HG03575 (cell line): ENCODE data around the gene ABCA13.

ENCODE experiments used
- ATAC-seq: cut with Tn5 transposase; IDR thresholded peaks from one replicate; pipeline ENCODE4 v1.9.1; 2021; ENCODE audit not compliant: unreplicated experiment, insufficient number of reproducible peaks, low FRiP score; ENCODE audit errors: extremely low read depth

ABCA13 gene

DNA sequence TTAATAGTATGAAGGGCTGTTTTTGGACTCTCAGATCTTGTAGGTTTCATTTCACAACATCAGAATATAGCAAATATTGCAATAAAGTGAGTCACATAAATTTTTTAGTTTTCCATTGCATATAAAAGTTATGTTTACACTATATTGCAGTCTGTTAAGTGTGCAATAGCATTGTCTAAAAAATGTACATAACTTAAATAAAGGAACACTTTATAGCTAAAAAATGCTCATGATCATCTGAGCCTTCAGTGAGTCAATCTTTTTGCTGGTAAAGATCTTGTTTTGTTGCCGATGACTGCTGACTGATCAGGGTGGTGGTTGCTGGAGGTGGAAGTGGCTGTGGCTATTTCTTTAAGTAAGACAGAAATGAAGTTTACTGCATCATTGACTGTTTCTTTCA is 42.0 kb downstream of the ABCA13 start:
- no peak for ATAC-seq

DNA sequence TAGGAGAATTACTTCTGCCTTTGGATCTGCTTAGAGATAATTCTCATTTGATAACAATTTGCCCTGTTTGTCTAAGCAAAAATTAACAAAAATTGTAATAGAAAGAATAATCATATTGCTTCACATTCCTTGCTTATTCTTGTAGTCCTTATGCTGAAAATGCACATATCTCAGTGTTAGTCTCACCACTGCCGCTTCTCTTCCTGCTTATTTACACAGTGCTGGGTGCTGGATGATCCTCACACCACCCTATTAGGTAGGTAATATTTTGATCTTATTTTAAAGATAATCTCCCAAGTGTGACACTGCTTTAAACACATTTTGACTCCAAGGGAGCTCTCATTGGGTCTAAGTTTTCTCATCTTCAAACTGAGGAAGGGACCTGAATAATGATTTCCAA is 46.0 kb downstream of the ABCA13 start:
- ATAC-seq, result no peak

DNA sequence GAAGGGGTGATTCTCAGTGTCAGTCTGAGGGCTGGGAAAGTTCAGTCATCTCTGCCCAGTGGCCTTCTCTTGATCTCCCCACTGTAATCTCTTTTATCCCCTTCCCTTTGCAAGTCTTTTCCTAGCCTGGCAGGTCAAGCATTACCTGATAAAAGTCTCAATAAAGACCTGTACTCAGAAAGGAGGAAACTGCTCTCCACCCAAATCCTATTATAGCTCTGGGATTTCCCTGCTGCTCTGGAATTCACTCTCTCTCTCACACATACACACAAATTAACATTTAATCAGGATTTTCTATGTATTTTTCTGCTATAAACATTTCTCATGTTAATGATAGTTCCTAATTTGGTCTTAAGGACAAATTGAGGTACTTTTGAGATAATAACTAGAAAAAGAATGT is 46.5 kb downstream of the ABCA13 start:
- no peak for ATAC-seq

DNA sequence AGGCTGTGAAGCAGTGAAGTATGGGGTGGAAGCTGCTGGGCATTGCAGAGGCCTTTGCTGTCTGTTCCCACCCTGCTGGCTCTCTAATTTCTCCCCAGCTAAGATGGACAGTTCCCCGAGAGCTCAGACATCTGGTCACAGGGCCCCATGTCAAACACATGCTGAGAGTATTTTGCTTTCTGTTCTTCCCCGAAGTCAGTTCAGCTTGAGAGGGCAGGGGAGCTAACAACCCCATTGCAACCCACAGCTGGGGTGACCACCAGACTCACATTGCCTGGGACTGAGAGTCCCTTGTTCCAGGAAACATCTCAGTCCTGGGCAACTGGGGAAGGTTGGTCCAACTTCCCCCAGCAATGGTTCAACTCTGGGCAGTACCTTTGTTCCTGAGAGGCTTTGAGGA is 52.8 kb downstream of the ABCA13 start:
- no peak for ATAC-seq

DNA sequence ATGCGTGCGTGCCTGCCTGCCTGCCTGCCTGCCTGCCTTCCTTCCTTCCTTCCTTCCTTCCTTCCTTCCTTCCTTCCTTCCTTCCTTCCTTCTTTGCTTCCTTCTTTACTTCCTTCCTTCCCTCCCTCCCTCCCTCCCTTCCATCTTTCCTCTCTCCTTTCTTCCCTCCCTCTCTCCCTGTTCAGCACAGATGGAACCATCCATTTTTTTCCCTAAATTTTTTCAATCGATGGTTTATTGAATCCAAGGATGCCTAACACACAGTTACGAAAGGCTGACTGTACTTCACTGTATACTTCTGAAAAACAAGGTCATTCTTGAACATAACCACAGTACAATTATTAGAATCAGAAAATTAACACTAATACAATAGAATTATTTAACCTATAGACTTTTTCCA is 53.8 kb downstream of the ABCA13 start:
- no peak for ATAC-seq

DNA sequence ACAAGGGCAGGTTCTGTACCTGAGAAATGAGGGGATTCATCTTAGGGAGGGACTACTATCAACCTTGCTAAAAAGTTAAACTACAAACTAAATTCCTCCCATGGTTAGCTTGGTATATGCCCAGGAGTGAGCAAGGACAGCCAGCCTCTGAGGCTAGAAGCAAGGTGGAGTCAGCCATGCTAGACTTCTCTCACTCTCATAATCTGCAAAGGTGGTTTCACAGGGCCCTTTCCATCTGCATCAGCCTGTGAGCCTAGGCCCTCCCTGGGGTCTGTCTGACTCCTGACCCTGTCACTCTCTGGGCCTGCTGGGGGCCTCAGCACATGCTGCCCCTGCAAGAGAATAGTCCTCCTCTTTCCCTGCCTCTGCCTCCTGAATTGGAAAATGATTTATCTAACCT is 66.1 kb downstream of the ABCA13 start:
- ATAC-seq, result no peak

DNA sequence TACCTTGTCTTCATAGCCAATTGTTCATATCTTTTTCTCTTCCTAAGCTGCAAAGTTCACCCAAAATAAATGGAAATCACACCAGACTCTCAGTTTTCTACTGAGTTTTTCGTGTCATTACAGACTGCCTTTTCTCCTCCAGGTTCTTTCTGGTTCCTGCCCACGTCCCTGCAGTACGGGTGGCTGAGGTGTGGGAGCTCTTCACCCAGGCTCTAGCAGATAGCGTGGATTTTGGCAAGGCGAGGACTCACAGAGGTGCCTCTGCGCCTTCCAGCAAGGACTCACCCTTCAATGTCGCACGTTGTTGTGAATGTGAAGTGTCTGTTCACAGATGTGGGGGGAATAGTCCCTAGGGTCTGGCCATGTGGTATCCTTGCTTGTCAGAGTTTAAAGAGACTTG is 71.6 kb downstream of the ABCA13 start:
- no peak for ATAC-seq

DNA sequence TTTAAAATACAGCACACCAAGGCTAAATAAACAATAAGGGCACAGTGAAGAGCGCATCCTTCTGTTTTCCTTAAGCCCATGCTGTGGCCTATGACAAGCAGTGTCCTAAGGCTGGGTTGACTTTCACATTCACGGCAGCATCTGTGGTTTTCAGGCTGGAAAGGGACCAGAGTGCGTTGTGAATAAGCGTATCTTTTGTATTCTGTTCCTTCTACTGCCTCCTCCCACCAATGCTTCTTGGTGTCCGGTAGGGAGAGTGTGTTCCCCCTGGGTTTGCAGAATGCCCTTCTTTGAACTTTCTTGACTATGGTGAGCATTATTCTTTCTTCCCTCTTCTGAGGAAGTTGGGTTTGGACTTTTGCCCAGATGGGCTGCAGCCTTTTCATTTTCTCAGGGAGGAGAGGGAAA is 73.6 kb downstream of the ABCA13 start:
- ATAC-seq, result no peak

DNA sequence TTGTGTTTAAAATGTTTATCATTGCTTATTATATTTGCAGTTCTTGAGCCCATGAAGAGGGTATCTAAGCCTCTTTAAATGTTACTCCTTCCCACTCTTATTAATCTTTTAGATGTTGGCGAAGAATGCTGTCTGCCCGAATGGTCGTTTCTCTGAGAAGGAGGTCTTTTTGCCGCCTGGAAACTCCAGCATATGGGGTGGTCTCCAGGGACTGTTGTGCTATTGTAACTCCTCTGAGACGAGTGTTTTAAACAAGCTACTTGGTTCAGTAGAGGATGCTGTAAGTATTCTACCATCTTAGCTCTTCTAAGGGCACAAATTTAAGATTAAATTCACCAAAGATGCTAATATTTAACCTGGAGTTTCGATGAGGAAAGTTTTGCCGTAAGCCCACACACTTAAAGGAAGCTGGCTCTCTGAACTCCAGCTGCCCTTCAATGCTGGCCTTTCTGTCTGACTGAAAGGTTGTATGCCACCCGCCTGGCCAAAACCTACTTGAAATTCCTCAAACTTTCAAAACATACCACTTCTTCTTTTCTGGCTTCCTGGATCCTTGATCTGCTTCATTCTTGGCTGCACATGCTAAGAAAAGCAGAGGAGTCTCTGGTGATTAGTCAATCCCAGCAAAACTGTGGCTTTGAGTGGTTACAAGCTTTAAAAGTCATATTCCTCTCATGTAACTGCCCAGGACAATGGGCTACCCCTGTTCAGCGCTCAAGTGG is 74.7 kb downstream of the ABCA13 start:
- peak; percentile 74 for ATAC-seq

DNA sequence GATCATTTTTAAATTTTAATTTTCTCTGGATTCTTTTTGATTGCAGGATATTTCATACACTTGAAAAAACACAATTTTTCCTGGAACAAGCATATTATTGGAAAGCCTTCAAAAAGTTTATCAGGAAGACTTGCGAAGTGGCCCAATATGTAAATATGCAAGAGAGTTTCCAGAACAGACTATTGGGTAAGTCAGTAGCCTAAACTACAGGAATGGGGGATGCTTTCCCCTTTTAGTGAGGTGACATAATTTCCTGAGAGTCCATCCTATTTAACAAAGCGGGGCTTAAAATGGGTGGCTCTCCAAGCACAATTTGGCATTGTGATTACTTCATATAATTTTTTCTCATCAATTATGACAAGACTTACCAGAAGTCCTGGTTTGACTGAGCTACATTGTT is 77.9 kb downstream of the ABCA13 start:
- no peak for ATAC-seq

DNA sequence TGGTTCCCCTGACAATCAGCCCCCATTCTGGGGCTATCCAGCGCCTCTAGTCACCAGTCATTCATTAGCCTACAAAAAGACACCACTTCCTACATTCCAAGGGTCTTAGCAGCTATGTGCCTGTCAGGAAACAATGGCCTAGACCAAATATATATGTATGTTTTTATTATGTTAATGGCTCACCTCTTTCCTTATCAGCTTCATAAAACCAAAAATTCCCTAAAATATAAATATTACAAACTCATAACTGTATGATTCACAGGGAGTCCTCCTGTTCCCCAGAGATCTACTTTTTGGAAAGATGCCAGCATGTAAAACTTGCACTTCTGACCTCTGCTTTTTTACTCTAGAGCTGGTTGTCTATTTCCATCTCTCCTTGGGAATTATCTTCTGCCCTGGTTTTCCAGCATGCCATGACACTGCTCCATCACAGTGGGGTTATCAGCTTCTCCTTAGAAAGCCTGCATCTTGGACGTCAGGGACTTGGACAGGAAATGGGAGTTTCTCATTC is 79.2 kb downstream of the ABCA13 start:
- no peak for ATAC-seq

DNA sequence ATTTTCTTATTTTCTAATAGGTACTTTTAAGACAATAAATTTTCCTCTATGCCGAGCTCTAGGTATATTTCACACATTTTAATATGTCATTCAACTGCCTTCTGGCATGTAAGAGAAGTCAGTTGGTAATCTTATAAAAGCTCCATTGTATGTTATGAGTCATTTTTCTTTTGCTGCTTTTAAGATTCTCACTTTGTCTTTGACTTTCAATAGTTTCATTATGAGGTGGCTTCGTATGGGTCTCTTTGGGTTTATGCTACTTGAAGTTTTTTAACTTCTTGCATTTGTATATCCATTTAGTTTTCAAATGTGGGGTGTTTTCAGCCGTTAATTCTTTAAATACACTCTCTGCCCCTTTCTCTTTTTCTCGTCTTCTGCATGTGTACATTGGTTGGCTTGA is 80.5 kb downstream of the ABCA13 start:
- ATAC-seq, result peak; percentile 100

DNA sequence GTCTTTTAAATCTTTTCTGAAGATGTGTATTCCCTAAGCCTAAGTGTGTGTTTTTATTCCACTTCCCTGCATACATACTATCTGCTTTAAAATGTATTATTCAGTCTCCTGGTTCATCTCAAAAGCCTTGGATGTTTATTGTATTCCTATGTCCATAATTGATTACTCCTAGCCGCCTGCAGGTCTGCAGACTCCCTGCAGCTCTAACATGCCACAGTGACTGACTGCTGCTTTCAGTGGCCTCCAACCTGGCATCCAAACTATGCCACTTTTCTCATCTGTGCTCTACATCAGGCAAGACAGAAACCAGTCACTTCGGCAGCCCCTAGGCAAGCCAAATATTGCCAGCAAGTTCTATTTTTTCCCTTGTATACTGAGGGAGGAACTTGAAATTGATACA is 81.7 kb downstream of the ABCA13 start:
- ATAC-seq, result no peak

DNA sequence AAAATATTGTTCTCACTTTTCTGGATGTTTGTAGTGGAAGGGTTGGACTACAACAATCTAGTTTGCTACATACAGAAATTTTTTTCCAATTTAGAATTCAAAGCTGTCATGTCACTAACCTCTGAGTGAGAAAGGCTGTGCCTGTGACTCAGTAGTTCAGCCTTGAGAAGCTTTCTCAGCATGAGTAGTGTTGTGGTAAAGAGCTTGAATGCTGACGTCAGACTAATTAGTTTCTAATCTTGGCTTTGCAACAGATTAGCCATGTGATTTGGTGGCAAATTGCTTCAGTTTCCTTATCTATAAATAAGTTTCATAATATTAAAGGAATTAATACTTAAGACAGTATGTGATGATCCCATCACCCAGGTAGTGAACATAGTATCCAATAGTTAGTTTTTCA is 83.8 kb downstream of the ABCA13 start:
- ATAC-seq, result no peak

DNA sequence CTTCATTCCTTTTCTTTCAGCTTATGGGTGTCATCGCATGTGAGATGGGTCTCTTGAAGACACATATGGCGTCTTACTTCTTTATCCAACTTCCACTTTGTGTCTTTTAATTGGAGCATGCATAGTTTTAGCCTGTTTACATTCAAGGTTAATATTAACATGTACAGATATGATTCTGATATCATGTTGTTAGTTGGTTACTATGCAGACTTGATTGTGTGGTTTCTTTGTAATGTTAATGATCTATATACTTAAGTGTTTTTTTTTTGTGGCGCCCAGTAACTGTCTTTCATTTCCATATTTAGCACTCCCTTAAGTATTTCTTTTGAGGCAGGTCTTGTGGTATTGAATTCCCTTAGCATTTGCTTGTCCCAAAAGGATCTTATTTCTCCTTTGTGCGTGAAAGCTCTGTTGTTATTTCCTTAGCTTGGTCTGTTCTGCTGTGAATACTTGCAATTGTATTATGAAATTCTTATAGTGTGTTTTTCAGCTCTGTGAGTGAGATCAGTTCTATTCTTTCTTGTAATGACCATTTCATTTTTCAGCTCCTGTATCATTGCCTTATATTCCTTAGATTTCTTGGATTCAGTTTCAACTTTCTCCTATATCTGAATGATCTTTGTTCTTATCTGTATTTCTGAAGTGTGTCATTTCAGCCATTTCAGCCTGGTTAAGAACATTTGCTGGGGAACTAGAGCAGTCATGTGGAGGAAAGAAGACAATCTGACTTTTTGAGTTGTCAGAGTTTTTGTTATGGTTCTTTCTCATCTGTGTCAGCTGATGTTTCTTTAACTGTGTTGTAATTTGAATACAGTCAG is 88.4 kb downstream of the ABCA13 start:
- ATAC-seq, result no peak

DNA sequence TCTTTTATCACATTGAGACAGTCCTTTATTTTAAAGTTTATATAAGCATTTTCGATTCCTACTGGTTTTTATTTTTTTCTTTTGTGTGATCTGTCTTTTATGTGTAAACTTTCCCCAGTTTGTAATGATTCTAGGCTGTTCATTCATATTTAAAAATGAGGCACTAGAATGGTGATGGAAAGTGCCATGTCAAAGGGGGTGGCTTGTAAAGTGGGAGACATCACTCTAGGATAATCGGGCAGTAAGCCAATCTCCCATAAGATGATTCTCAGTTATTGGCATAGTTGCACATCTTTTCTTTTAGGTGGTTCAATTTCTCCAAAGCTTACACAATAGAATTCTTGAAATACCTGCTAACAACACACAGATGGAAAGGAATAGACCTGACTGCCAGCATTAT is 90.4 kb downstream of the ABCA13 start:
- no peak for ATAC-seq

DNA sequence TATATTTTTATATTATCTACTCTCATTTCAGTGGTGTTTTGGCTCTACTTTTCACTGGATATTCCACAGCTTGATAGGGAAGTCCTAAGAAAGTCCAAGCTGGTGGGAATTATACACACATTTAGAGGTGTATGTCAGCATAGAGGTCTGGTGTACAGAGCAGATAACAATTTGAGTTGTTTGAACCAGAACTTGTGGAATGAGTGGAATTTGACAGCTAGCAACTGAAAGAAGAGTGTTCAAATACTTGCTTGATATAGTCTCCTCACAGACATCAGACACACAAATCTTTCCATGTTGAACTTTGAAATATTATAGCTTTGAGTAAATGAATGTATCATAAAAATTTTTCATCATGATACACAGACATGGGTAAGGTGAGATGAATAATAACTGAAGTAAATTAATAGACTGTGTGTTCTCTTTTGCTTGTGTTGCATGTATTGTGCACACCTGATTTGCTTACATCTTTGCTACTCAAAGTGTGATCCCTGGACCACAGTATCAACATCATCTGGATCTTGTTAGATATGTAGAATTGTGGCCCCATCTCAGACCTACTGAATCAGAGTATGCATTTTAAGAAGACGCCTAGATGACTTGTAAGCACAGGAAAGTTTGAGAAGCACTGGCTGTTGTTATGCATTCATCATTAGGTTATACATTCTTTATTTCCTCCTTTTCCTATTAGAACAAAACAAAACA is 91.5 kb downstream of the ABCA13 start:
- no peak for ATAC-seq

DNA sequence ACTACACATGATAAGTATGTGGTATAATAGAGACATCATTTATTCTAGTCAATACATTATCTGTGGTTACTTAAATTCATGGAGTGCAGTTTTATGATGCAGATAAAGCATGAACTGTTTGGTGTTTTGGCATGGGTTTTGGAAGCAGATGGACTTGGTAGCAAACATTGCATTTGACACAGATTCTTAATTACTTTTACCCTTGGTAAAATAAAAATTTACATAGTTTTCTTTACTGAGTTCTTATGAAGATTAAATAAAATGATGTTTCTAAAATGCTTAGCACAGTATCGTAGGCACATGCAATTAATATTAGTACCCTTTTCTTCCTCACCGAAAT is 92.0 kb downstream of the ABCA13 start:
- no peak for ATAC-seq

DNA sequence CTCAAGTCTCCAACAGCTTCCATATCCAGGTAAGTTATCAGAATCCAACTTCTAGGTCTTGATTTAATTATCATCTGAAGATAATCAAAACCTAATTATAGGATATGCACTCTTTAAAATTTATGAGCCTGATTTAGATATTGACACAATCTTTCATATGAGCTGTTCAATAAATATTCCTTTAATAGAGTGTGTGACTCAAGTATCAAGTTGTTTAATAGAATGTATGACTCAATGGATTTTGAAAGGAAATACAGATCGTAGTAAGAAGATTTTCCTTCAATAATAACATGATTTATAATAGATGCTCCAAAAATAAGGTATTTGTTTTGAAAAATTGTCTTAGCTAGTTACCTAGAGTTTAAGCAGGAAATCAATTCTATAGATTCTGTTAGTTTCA is 97.8 kb downstream of the ABCA13 start:
- no peak for ATAC-seq

DNA sequence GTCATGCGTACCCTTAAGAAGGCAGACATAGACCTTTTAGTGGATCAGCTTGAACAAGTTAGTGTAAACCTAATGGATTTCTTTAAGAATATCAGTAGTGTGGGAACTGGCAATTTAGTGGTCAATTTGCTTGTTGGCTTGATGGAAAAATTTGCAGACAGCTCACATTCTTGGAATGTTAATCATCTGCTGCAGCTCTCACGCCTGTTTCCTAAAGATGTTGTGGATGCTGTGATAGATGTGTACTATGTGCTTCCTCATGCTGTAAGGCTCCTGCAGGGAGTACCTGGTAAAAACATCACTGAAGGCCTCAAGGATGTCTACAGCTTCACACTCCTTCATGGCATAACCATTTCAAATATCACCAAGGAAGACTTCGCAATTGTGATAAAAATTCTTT is 103.4 kb downstream of the ABCA13 start:
- no peak for ATAC-seq
